Upper lobe of left lung (tissue), 6 donors: Measurements from ENCODE around the gene TM4SF20. TPM values are rescaled to one million over a fixed set of nuclear protein-coding genes. Genes with fewer than 3 reads are reported as not detected.
"Not testable (repeated sequence)": the region's sequence is repeated elsewhere in the genome, so short reads cannot be mapped to it uniquely, and the experiment has no call there.

Experiments used
- ATAC-seq, 2 donors: fragments of 200-7000 bp; cut with Tn5 transposase; one replicate each; pipeline ENCODE4 v1.9.1; 2022; ENCODE audit warnings: mild to moderate bottlenecking in 2 of 2, moderate library complexity in 2 of 2; ENCODE audit not compliant: low FRiP score in 2 of 2
- DNase-seq, 2 donors: peaks; one replicate each; pipeline ENCODE4 v3.0.0-alpha.2; 2019 to 2020
- H3K27ac ChIP-seq, 4 donors: fragments of 200-600 bp; sonication (generic); one replicate each; pipeline ENCODE4 v1.5.1; 2016 to 2019
- H3K27me3 ChIP-seq, 4 donors: fragments of 200-600 bp; sonication (generic); one replicate each; pipeline ENCODE4 v1.5.1; 2017 to 2019
- H3K36me3 ChIP-seq, 4 donors: fragments of 200-600 bp; sonication (generic); one replicate each; pipeline ENCODE4 v1.5.1; 2016 to 2019
- H3K4me1 ChIP-seq, 4 donors: fragments of 200-600 bp; sonication (generic); one replicate each; pipeline ENCODE4 v1.5.1; 2018 to 2019
- H3K4me3 ChIP-seq, 4 donors: fragments of 200-600 bp; sonication (generic); one replicate each; pipeline ENCODE4 v1.5.1; 2017 to 2019; ENCODE audit warnings: mild to moderate bottlenecking in 2 of 4, moderate library complexity in 1 of 4
- H3K9me3 ChIP-seq, 4 donors: fragments of 200-600 bp; sonication (generic); one replicate each; pipeline ENCODE4 v1.5.1; 2018 to 2019
- EP300 ChIP-seq, 4 donors: sonication (generic); formaldehyde crosslinking; IDR thresholded peaks; one replicate each; pipeline ENCODE4 v1.5.1; 2017; ENCODE audit warnings: antibody characterized with exemption in 4 of 4, control low read depth in 2 of 4
- POLR2A ChIP-seq, 4 donors: fragments of 450-650 bp; IDR thresholded peaks; one replicate each; pipeline ENCODE4 v1.5.1; 2016 to 2017; ENCODE audit warnings: antibody characterized with exemption in 4 of 4, mild to moderate bottlenecking in 2 of 4
- POLR2AphosphoS5 ChIP-seq, 2 donors: sonication (generic); formaldehyde crosslinking; IDR thresholded peaks; one replicate each; pipeline ENCODE4 v1.5.1; 2017; ENCODE audit warnings: antibody characterized with exemption in 2 of 2
- WGBS, 2 donors: methylation state at CpG; one replicate each; pipeline ENCODE4 v1.1.5; 2017 to 2018; 5-methylcytosine and 5-hydroxymethylcytosine counted together
- total RNA-seq, 6 donors: library from RNA; depleted of rRNA in 4 of 6; stranded (reverse); fragments of >200 nt in 4 of 6; gene quantifications; one replicate each; pipeline versions ENCODE4 v1.1.0 to v1.2.1, GENCODE V29; 2016 to 2021
- TF ChIP-seq, protein P1 (sequence below), 6 experiments: fragments of 450-650 bp in 4 of 6; fragments of 200-600 bp in 2 of 6; sonication (generic) in 2 of 6; IDR thresholded peaks; one replicate each; pipeline ENCODE4 v1.5.1; 2016 to 2019; ENCODE audit warnings: antibody characterized with exemption in 6 of 6
- donor health status: DM: no; HTN: no; CAD: no; lungs with moderate emphysema.
- donor health status: DM: no; HTN: yes; CAD: no; lungs with severe emphysema.

The TM4SF20 gene
- total RNA-seq, 6 donors from 2014 or later, result not detected

DNA sequence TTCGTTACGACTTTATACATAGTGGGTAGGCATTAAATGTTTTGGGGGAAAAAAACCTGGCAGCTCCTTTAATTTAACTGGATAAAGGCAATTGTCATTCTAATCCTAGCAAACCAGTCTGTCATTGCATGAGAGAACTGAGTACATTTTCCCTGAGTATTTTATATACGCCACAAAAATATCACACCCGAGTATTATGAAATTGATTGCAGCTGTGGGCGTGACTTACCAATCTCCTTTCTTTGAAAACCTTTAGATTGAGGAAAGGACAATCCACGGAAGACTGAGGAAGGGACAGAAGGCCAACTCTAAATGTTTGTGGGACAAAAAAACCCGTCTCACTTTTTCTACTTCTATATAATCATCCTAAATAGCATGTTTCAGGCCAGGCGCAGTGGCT, 9.0 kb downstream of the TM4SF20 start:
- Histone ChIP-seq H3K27ac (peak overlapping the region; percentile 65 to 82 (median 70)), H3K36me3 (no peaks in the 10 kb centered on the region), H3K4me3 (no peak overlapping the region), H3K9me3 (no peaks in the 10 kb centered on the region), H3K4me1 (peaks cover 0 to 4% (median 0%) of the 10 kb centered on the region in 4 donors), H3K27me3 (no peaks in the 10 kb centered on the region)
- no peak for DNase-seq
- ATAC-seq, result peak in 1 of 2 donors; percentile 20
- TF ChIP-seq POLR2AphosphoS5 (IDR thresholded peaks at IDR 0.05) (no peak), EP300 (IDR thresholded peaks at IDR 0.05) (no peak)
- WGBS, 2 donors, result 68 to 75% methylated on average over 8 of the region's 8 CpGs

DNA sequence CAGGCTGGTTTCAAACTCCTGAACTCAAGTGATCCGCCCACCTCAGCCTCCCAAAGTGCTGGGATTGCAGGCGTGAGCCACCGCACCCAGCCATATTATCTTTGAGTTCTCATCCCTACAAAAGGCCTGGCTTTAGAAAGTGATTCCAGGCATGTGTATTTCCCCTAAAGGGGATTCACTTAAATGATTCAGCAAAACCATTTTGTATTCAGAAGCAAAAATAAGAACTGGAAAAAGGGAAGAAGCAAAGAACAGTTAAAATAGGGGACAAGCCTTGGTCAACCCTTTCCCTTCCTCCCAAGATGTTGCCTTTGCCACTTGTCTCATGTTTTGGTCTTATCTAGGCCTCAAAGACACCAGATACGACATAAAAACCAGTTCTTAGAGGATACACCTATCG, 10.5 kb downstream of the TM4SF20 start:
- no peak overlapping the region for H3K4me3 ChIP-seq
- 82 to 86% methylated on average over 5 of the region's 5 CpGs for WGBS, 2 donors
- no peak for DNase-seq
- ATAC-seq, result no peak
- H3K4me1 ChIP-seq, result peaks cover 0 to 4% (median 0%) of the 10 kb centered on the region in 4 donors
- H3K27ac ChIP-seq, result peak overlapping the region in 1 of 4 donors; percentile 31
- TF ChIP-seq POLR2AphosphoS5 (IDR thresholded peaks at IDR 0.05) (no peak), EP300 (IDR thresholded peaks at IDR 0.05) (no peak), POLR2A (IDR thresholded peaks at IDR 0.05) (no peak)
- TF ChIP-seq, protein P1, sequence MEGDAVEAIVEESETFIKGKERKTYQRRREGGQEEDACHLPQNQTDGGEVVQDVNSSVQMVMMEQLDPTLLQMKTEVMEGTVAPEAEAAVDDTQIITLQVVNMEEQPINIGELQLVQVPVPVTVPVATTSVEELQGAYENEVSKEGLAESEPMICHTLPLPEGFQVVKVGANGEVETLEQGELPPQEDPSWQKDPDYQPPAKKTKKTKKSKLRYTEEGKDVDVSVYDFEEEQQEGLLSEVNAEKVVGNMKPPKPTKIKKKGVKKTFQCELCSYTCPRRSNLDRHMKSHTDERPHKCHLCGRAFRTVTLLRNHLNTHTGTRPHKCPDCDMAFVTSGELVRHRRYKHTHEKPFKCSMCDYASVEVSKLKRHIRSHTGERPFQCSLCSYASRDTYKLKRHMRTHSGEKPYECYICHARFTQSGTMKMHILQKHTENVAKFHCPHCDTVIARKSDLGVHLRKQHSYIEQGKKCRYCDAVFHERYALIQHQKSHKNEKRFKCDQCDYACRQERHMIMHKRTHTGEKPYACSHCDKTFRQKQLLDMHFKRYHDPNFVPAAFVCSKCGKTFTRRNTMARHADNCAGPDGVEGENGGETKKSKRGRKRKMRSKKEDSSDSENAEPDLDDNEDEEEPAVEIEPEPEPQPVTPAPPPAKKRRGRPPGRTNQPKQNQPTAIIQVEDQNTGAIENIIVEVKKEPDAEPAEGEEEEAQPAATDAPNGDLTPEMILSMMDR (IDR thresholded peaks at IDR 0.05), result no peak
- no peaks in the 10 kb centered on the region for H3K36me3 ChIP-seq
- H3K9me3 ChIP-seq, result no peaks in the 10 kb centered on the region
- H3K27me3 ChIP-seq, result no peaks in the 10 kb centered on the region

DNA sequence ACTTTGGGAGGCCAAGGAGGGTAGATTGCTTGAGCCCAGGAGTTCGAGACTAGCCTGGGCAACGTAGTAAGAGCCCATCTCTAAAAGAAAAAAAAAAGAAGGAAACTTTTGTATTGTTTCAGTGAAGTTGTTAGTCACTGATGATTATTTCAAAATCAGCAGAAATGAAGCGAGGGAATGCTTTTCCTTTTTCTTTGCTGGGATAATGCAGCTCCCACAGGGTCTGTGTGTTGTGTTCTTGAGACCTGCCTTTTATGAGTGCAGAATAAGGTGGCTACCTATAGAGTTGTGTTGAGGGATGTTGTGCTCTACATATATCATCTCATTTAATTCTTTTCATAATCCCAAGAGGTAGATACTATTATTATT, 11.7 kb downstream of the TM4SF20 start:
- Histone ChIP-seq H3K27ac (peak overlapping the region in 2 of 4 donors; percentile 48 to 52), H3K4me3 (no peak overlapping the region), H3K4me1 (peaks cover 0 to 4% (median 0%) of the 10 kb centered on the region in 4 donors), H3K27me3 (no peaks in the 10 kb centered on the region), H3K9me3 (no peaks in the 10 kb centered on the region), H3K36me3 (no peaks in the 10 kb centered on the region)
- no peak for ATAC-seq
- 74 to 82% methylated on average over 3 of the region's 3 CpGs for WGBS, 2 donors
- DNase-seq, result no peak
- TF ChIP-seq POLR2AphosphoS5 (IDR thresholded peaks at IDR 0.05), result no peak
- TF ChIP-seq, protein P1 (IDR thresholded peaks at IDR 0.05), result no peak

DNA sequence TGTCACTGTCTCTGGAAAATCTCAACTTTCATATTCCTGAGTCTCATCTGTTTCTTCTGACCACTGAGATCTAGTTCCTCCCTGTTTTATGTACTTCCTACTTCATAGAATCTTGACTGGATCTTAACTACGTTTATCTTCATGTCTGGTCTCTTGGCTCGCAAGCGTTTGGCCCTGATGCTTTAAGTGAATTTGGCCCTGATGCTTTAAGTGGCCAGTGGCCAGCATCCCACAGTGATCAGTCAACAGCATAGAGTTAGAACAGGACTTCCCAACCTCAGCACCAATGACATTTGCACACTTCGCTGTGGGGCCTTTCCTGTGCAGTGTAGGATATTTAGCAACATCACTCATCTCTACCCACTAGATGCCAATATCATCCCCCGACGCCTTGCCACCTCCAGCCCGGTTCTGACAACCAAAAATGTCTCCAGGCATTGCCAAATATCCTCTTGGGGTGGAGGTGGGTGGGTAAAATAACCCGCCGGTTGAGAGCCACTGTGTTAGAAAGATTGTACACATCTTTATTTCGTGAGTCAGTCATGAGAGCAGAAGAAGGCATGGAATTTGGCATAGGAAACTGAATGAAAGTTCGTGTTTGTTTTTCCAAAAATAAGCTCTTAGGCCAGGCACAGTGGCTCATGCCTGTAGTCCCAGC, 12.2 kb downstream of the TM4SF20 start:
- peak; percentile 26 to 40 for ATAC-seq
- peak overlapping the region in 1 of 4 donors; percentile 52 for H3K27ac ChIP-seq
- no peaks in the 10 kb centered on the region for H3K9me3 ChIP-seq
- no peak for DNase-seq
- H3K36me3 ChIP-seq, result no peaks in the 10 kb centered on the region
- peaks cover 0 to 4% (median 0%) of the 10 kb centered on the region in 4 donors for H3K4me1 ChIP-seq
- WGBS, 2 donors, result 52 to 64% methylated on average over 11 of the region's 11 CpGs
- H3K4me3 ChIP-seq, result no peak overlapping the region
- TF ChIP-seq POLR2A (IDR thresholded peaks at IDR 0.05) (no peak), EP300 (IDR thresholded peaks at IDR 0.05) (no peak), POLR2AphosphoS5 (IDR thresholded peaks at IDR 0.05) (no peak)
- TF ChIP-seq, protein P1 (IDR thresholded peaks at IDR 0.05), result no peak
- H3K27me3 ChIP-seq, result no peaks in the 10 kb centered on the region

DNA sequence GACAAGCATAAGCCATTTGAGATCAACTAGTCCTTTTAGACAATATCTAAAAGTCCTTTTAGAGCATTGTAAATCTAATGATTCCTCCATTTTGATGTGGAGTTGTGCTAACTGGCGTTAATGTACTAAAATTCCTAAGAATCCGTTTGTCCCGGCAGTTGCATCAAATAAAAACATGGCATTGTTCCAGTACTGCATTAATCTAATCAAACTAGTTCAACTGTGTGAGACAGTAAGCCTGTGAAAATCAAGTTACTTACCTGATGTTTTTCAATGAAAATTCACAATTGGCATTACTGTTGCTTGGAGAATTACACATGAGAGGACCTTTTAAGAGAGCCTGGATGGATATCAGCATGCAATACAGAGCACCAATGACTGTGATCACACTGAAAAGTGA, 13.3 kb downstream of the TM4SF20 start:
- no peak for DNase-seq
- no peaks in the 10 kb centered on the region for H3K36me3 ChIP-seq
- TF ChIP-seq EP300 (IDR thresholded peaks at IDR 0.05) (no peak), POLR2A (IDR thresholded peaks at IDR 0.05) (no peak), POLR2AphosphoS5 (IDR thresholded peaks at IDR 0.05) (no peak)
- TF ChIP-seq, protein P1 (IDR thresholded peaks at IDR 0.05), result no peak

DNA sequence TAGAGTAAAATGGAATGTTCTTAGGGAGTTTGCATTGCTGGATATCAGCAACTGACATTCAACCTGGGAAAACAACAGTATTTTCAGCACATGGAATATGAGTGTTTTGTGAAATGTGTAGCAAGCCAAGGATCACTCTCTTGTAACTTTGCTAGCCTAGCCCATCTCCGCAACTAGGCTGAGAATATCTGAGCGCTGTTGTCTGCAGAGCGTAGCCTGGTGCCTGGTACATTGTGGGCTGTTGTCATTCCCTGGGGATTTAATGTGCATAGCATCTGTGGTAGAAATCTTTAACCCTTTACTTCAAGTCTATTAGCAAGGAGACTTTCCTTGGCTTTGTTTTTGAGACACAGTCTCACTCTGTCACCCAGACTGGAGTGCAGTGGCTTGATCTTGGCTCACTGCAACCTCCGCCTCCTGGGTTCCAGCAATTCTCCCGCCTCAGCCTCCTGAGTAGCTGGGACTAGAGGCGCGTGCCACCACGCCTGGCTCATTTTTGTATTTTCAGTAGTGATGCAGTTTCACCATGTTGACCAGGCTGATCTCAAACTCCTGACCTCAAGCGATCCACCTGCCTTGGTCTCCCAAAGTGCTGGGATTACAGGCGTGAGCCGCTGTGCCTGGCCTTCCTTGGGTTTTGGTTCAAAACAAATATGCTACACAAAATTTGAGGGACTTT, 14.4 kb downstream of the TM4SF20 start:
- not testable (repeated sequence) for DNase-seq, H3K36me3 ChIP-seq, H3K4me3 ChIP-seq, H3K4me1 ChIP-seq, H3K27me3 ChIP-seq, H3K27ac ChIP-seq, H3K9me3 ChIP-seq, ATAC-seq
- WGBS, 2 donors, result 92 to 94% methylated on average over 11 of the region's 11 CpGs

More for the DNA sequence above, 13.3 kb downstream of the TM4SF20 start:
- WGBS, 2 donors, result 56 to 83% methylated on average over 3 of the region's 3 CpGs
- ATAC-seq, result no peak
- Histone ChIP-seq H3K4me3 (no peak overlapping the region), H3K9me3 (no peaks in the 10 kb centered on the region), H3K4me1 (peaks cover 0 to 4% (median 0%) of the 10 kb centered on the region in 4 donors), H3K27me3 (no peaks in the 10 kb centered on the region), H3K27ac (no peak overlapping the region)
